Tibial nerve (tissue), 4 donors: ENCODE data around the gene HIKESHI.

Experiments used
- EP300 ChIP-seq, 2 donors: sonication (generic); formaldehyde crosslinking; IDR thresholded peaks; one replicate each; pipeline ENCODE4 v1.6.1; 2017; ENCODE audit warnings: antibody characterized with exemption in 2 of 2, mild to moderate bottlenecking in 1 of 2
- POLR2A ChIP-seq, 2 donors: fragments of 450-650 bp; IDR thresholded peaks; one replicate each; pipeline ENCODE4 v1.6.1; 2017; ENCODE audit warnings: antibody characterized with exemption in 2 of 2, mild to moderate bottlenecking in 2 of 2, moderate library complexity in 2 of 2
- TF ChIP-seq, protein P1 (sequence below), 5 experiments: fragments of 200-600 bp in 3 of 5; fragments of 450-650 bp in 2 of 5; sonication (generic) in 3 of 5; IDR thresholded peaks; one replicate each; pipeline ENCODE4 v1.5.1; 2016 to 2019; ENCODE audit warnings: antibody characterized with exemption in 5 of 5, mild to moderate bottlenecking in 3 of 5, moderate library complexity in 2 of 5

DNA sequence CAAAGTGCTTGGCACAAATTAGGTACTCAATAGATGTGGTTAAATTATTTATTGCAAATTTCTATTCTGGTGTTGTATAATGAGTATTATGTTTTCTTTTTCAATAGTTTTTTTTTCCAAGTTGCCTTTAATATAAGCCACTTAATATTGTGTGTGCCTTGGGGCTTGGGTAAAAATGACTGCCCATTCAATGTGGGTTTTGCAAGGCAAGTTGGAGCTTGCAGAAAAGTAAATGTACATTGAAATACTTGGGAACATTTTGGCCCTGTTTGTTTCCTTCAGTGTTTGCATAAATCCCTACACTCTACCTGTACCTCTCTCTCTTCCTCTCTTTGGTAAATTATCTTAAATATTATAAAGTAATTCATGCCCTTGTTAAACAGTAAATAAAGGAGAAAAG lies 70.5 kb downstream of the HIKESHI start:
- TF ChIP-seq POLR2A (IDR thresholded peaks at IDR 0.05) = no peak
- TF ChIP-seq, protein P1, sequence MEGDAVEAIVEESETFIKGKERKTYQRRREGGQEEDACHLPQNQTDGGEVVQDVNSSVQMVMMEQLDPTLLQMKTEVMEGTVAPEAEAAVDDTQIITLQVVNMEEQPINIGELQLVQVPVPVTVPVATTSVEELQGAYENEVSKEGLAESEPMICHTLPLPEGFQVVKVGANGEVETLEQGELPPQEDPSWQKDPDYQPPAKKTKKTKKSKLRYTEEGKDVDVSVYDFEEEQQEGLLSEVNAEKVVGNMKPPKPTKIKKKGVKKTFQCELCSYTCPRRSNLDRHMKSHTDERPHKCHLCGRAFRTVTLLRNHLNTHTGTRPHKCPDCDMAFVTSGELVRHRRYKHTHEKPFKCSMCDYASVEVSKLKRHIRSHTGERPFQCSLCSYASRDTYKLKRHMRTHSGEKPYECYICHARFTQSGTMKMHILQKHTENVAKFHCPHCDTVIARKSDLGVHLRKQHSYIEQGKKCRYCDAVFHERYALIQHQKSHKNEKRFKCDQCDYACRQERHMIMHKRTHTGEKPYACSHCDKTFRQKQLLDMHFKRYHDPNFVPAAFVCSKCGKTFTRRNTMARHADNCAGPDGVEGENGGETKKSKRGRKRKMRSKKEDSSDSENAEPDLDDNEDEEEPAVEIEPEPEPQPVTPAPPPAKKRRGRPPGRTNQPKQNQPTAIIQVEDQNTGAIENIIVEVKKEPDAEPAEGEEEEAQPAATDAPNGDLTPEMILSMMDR (IDR thresholded peaks at IDR 0.05) = no peak
- no peak for TF ChIP-seq EP300 (IDR thresholded peaks at IDR 0.05)
